ENCODE measurements around the gene PYDC1. TPM values are rescaled to one million over a fixed set of nuclear protein-coding genes. Genes with fewer than 3 reads are reported as not detected.

The PYDC1 gene
- total RNA-seq, 4 donors from 2014 or later, result 4.2 to 17.7 (median 13.8) TPM; not detected in 1

- Histone ChIP-seq H3K36me3 (peaks cover 100% of the 10 kb centered on the region), H3K4me1 (peaks cover 7% of the 10 kb centered on the region), H3K27me3 (no peaks in the 10 kb centered on the region), H3K9me3 (no peaks in the 10 kb centered on the region), H3K4me3 (no peak overlapping the region), H3K27ac (no peak overlapping the region)
- WGBS, result 90% methylated on average over 2 of the region's 2 CpGs
- DNase-seq (ENCODE audit: low spot score in 2 of 2), result no peak
- TF ChIP-seq CTCF (IDR thresholded peaks at IDR 0.05), result no peak
- TF ChIP-seq POLR2A (IDR thresholded peaks at IDR 0.05), result no peak
- no peak for TF ChIP-seq POLR2AphosphoS5 (IDR thresholded peaks at IDR 0.05)
- TF ChIP-seq EP300 (IDR thresholded peaks at IDR 0.05), result no peak
Measured at GRCh38 chr16:31189412-31189778, 27.5 kb downstream of the PYDC1 start.

- TF ChIP-seq EP300 (IDR thresholded peaks at IDR 0.05) (no peak), CTCF (IDR thresholded peaks at IDR 0.05) (no peak), POLR2AphosphoS5 (IDR thresholded peaks at IDR 0.05) (no peak), POLR2A (IDR thresholded peaks at IDR 0.05) (no peak)
- Histone ChIP-seq H3K4me3 (no peak overlapping the region), H3K27ac (no peak overlapping the region), H3K9me3 (no peaks in the 10 kb centered on the region), H3K4me1 (peaks cover 11% of the 10 kb centered on the region), H3K36me3 (peaks cover 100% of the 10 kb centered on the region), H3K27me3 (no peaks in the 10 kb centered on the region)
- WGBS, result 81% methylated on average over 3 of the region's 3 CpGs
- no peak for DNase-seq (ENCODE audit: low spot score in 2 of 2)
Measured at GRCh38 chr16:31188450-31189411, 28.2 kb downstream of the PYDC1 start.

GRCh38 chr16:31187808-31188189 is 29.1 kb downstream of the PYDC1 start:
- H3K27me3 ChIP-seq, result no peaks in the 10 kb centered on the region
- no peak overlapping the region for H3K4me3 ChIP-seq
- TF ChIP-seq CTCF (IDR thresholded peaks at IDR 0.05), result no peak
- TF ChIP-seq POLR2AphosphoS5 (IDR thresholded peaks at IDR 0.05), result no peak
- no peak for TF ChIP-seq EP300 (IDR thresholded peaks at IDR 0.05)
- TF ChIP-seq POLR2A (IDR thresholded peaks at IDR 0.05), result no peak
- H3K9me3 ChIP-seq, result no peaks in the 10 kb centered on the region
- peaks cover 99% of the 10 kb centered on the region for H3K36me3 ChIP-seq
- H3K27ac ChIP-seq, result no peak overlapping the region
- no peak for DNase-seq (ENCODE audit: low spot score in 2 of 2)
- 80% methylated on average over 8 of the region's 8 CpGs for WGBS
- H3K4me1 ChIP-seq, result peaks cover 20% of the 10 kb centered on the region

- Histone ChIP-seq H3K36me3 (peaks cover 99% of the 10 kb centered on the region), H3K27me3 (no peaks in the 10 kb centered on the region), H3K4me1 (peaks cover 26% of the 10 kb centered on the region), H3K4me3 (no peak overlapping the region), H3K9me3 (no peaks in the 10 kb centered on the region), H3K27ac (no peak overlapping the region)
- TF ChIP-seq POLR2AphosphoS5 (IDR thresholded peaks at IDR 0.05) (no peak), EP300 (IDR thresholded peaks at IDR 0.05) (no peak), CTCF (IDR thresholded peaks at IDR 0.05) (no peak), POLR2A (IDR thresholded peaks at IDR 0.05) (no peak)
- 79% methylated on average over 10 of the region's 10 CpGs for WGBS
- DNase-seq (ENCODE audit: low spot score in 2 of 2), result no peak
Measured at GRCh38 chr16:31186930-31187807, 29.8 kb downstream of the PYDC1 start.

GRCh38 chr16:31186176-31186575 is 30.8 kb downstream of the PYDC1 start:
- H3K4me1 ChIP-seq, result peaks cover 36% of the 10 kb centered on the region
- no peak overlapping the region for H3K4me3 ChIP-seq
- H3K9me3 ChIP-seq, result no peaks in the 10 kb centered on the region
- no peak overlapping the region for H3K27ac ChIP-seq
- H3K36me3 ChIP-seq, result peaks cover 89% of the 10 kb centered on the region
- no peak for DNase-seq (ENCODE audit: low spot score in 2 of 2)
- TF ChIP-seq EP300 (IDR thresholded peaks at IDR 0.05) (no peak), POLR2A (IDR thresholded peaks at IDR 0.05) (no peak), POLR2AphosphoS5 (IDR thresholded peaks at IDR 0.05) (no peak), CTCF (IDR thresholded peaks at IDR 0.05) (no peak)
- no peaks in the 10 kb centered on the region for H3K27me3 ChIP-seq
- 83% methylated on average over 7 of the region's 7 CpGs for whole genome bisulfite sequencing

All from suprapubic skin (tissue), 4 donors.